Non-pigmented ciliary epithelial cell (primary cell): Measurements from ENCODE around the gene GLIPR1L1.
"Not testable (repeated sequence)": the region's sequence is repeated elsewhere in the genome, so short reads cannot be mapped to it uniquely, and the experiment has no call there.

Source experiments
- DNase-seq: peaks from one replicate; pipeline ENCODE4 v3.0.0-alpha.2; 2010; ENCODE audit warnings: low read depth

Gene GLIPR1L1

GRCh38 chr12:75334384-75335030, at the start of gene GLIPR1L1:
Gene GLIPR1L1, plus strand, starts transcription at chr12:75334670. Its CDS starts 59 bp downstream, at chr12:75334729.
- peak; percentile 81 for DNase-seq

- no peak for DNase-seq
Observed at GRCh38 chr12:75288860-75289259, 45.6 kb upstream of the GLIPR1L1 start.

- DNase-seq = peak; percentile 4
Observed at GRCh38 chr12:75289753-75290152, 44.7 kb upstream of the GLIPR1L1 start.

- DNase-seq = no peak
Observed at GRCh38 chr12:75291014-75291413, 43.5 kb upstream of the GLIPR1L1 start.

GRCh38 chr12:75294336-75294735, 40.1 kb upstream of the GLIPR1L1 start:
- no peak for DNase-seq

GRCh38 chr12:75294797-75295196, 39.7 kb upstream of the GLIPR1L1 start:
- no peak for DNase-seq

- DNase-seq = no peak
Observed at GRCh38 chr12:75302225-75302624, 32.2 kb upstream of the GLIPR1L1 start.

GRCh38 chr12:75302781-75303180, 31.7 kb upstream of the GLIPR1L1 start:
- no peak for DNase-seq

GRCh38 chr12:75305412-75306332, 28.8 kb upstream of the GLIPR1L1 start:
- no peak for DNase-seq

GRCh38 chr12:75308279-75308678, 26.2 kb upstream of the GLIPR1L1 start:
- no peak for DNase-seq

GRCh38 chr12:75311369-75311768, 23.1 kb upstream of the GLIPR1L1 start:
- DNase-seq = no peak

- peak; percentile 59 for DNase-seq
Observed at GRCh38 chr12:75315518-75315917, 19.0 kb upstream of the GLIPR1L1 start.

- no peak for DNase-seq
Observed at GRCh38 chr12:75317784-75318183, 16.7 kb upstream of the GLIPR1L1 start.

- DNase-seq = peak; percentile 68
Observed at GRCh38 chr12:75322464-75322863, 12.0 kb upstream of the GLIPR1L1 start.

- no peak for DNase-seq
Observed at GRCh38 chr12:75323663-75324062, 10.8 kb upstream of the GLIPR1L1 start.

- no peak for DNase-seq
Observed at GRCh38 chr12:75327642-75328041, 6.8 kb upstream of the GLIPR1L1 start.

- peak; percentile 51 for DNase-seq
Observed at GRCh38 chr12:75329918-75330826, 4.3 kb upstream of the GLIPR1L1 start, which contains the start of gene CAPS2. Gene CAPS2, minus strand, starts transcription at chr12:75330324. Its CDS starts 3,826 bp downstream, at chr12:75326498.

- no peak for DNase-seq
Observed at GRCh38 chr12:75337905-75338304, 3.4 kb downstream of the GLIPR1L1 start.

GRCh38 chr12:75341873-75342272, 7.4 kb downstream of the GLIPR1L1 start:
- DNase-seq = no peak

GRCh38 chr12:75345531-75345930, 11.1 kb downstream of the GLIPR1L1 start:
- DNase-seq = no peak

- DNase-seq = not testable (repeated sequence)
Observed at GRCh38 chr12:75346215-75346614, 11.7 kb downstream of the GLIPR1L1 start.

- DNase-seq = no peak
Observed at GRCh38 chr12:75349946-75350345, 15.5 kb downstream of the GLIPR1L1 start.
